Chondrocyte (in vitro differentiated cells): ENCODE measurements around the gene NFIX. TPM values are rescaled to one million over a fixed set of nuclear protein-coding genes. Genes with fewer than 3 reads are reported as not detected.

Source experiments
- DNase-seq: peaks from one replicate; pipeline ENCODE4 v3.0.0; 2021; ENCODE audit warnings: mixed read lengths, low spot score
- H3K27ac Mint-ChIP-seq: one replicate; pipeline ENCODE4 v1.8.0; 2021; ENCODE audit warnings: mild to moderate bottlenecking, moderate library complexity, mixed read lengths; ENCODE audit not compliant: unreplicated experiment
- H3K27me3 Mint-ChIP-seq: 2 replicates; pipeline ENCODE4 v1.8.0; 2021; ENCODE audit warnings: low read depth, mixed read lengths
- H3K36me3 Mint-ChIP-seq: 2 replicates; pipeline ENCODE4 v1.8.0; 2021; ENCODE audit warnings: low read depth, mixed read lengths
- H3K4me1 Mint-ChIP-seq: 2 replicates; pipeline ENCODE4 v1.8.0; 2021; ENCODE audit warnings: low read depth, mild to moderate bottlenecking, mixed read lengths
- H3K4me3 Mint-ChIP-seq: one replicate; pipeline ENCODE4 v1.8.0; 2021; ENCODE audit warnings: mild to moderate bottlenecking, moderate library complexity, mixed read lengths; ENCODE audit not compliant: unreplicated experiment
- H3K9me3 Mint-ChIP-seq: 2 replicates; pipeline ENCODE4 v1.8.0; 2021; ENCODE audit warnings: low read depth, mixed read lengths
- CTCF ChIP-seq: fragments of 200-600 bp; sonication (generic); IDR thresholded peaks from 2 replicates; pipeline ENCODE4 v1.5.0; 2021; ENCODE audit warnings: antibody characterized with exemption, mild to moderate bottlenecking, moderate library complexity
- total RNA-seq: library from RNA; stranded (reverse); gene quantifications from 3 replicates; pipeline ENCODE4 v1.2.1, GENCODE V29; 2021

The NFIX gene
- total RNA-seq, 1 donor from 2014 or later = 98.9 TPM

DNA sequence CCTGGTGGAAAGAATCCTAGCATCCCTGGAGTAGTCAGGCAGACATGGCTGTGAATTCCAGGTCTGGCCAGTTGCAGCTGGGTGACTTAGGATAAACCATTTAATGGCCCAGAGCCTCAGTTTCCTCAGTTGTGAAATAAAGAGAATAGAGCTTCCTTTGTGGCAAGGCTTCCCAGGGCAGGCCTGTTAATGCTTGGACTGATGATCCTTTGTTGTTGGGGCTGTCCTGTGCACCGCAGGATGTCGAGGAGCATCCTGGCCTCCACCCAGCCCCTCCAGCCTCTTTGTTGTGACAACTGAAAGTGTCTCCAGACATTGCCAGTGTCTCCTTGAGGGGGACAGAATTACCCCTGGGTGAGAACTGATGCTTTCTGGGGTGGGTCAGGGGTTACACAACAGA is 91.1 kb downstream of the NFIX start:
- TF ChIP-seq CTCF = no peak
- Mint-ChIP-seq H3K27ac (no peak overlapping the region), H3K4me1 (peaks cover 47% of the 10 kb centered on the region), H3K9me3 (no peaks in the 10 kb centered on the region), H3K27me3 (peaks cover 2% of the 10 kb centered on the region), H3K36me3 (peaks cover 30% of the 10 kb centered on the region), H3K4me3 (no peak overlapping the region)
- no peak for DNase-seq

DNA sequence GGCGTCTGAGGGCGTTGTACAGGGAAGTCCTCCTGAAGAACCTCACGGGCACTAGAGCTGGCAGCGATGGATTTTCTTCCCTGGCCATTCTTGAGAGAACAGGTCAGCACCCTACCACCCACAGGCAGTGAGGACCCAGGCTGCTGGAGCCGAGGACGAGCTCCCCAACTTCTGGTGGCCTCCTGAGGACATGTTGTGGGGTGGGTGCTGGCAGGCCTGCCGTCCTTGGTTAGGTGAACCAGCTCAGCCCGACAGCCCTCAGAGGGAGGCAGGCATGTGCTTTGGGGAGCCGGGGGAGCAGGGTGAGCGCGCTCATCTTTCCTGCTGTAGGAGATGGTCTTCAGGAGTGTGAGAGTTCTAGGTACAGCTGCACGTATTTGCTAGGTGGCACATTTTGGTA is 92.0 kb downstream of the NFIX start:
- Mint-ChIP-seq H3K27ac (no peak overlapping the region), H3K36me3 (peaks cover 23% of the 10 kb centered on the region), H3K27me3 (peaks cover 2% of the 10 kb centered on the region), H3K4me1 (peaks cover 49% of the 10 kb centered on the region), H3K4me3 (no peak overlapping the region), H3K9me3 (no peaks in the 10 kb centered on the region)
- no peak for TF ChIP-seq CTCF
- DNase-seq = peak; percentile 82

- DNase-seq = no peak
- peaks cover 2% of the 10 kb centered on the region for H3K27me3 Mint-ChIP-seq
- H3K4me1 Mint-ChIP-seq = peaks cover 47% of the 10 kb centered on the region
- no peak for TF ChIP-seq CTCF
- no peak overlapping the region for H3K27ac Mint-ChIP-seq
- H3K9me3 Mint-ChIP-seq = no peaks in the 10 kb centered on the region
- peaks cover 23% of the 10 kb centered on the region for H3K36me3 Mint-ChIP-seq
- H3K4me3 Mint-ChIP-seq = no peak overlapping the region
Observed at GRCh38 chr19:13087795-13088537, 92.7 kb downstream of the NFIX start.

DNA sequence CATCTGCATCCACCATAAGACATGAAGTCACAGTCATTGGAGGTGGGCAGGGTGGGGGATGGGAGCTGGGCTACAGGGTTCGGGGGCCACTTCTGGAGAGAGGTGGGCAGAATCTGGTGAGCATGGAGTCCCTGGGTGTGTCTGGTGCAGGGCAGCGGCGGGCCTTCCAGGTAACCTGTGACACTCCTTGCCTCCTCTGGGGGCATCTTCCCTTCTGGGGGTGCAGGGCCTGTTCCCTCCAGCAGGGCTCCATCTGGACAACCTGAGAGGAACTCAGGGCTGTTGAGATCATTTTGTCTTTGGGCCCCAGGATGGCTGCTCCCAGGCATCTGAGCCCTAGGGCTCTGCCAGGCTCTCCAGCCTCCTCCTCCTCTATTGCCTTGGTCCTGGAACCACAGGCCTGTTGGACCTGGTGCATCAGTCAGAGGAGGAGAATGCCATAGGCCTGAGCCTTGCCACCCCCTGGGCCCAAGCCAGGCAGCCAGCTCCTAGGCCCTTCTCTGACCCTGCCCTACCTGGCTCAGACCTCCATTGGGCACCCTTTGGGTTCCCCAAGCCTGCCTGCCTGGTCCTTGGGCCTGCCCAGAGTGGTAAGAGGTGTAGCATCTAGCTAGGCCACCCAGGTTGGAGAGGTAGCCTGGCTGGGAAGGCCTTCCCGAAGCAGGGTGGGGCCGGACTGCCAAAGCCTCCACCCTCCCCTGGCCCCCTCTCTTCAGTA is 94.0 kb downstream of the NFIX start:
- DNase-seq = peak; percentile 82
- TF ChIP-seq CTCF = peak; percentile 53
- Mint-ChIP-seq H3K36me3 (peaks cover 20% of the 10 kb centered on the region), H3K4me3 (no peak overlapping the region), H3K27me3 (peaks cover 2% of the 10 kb centered on the region), H3K9me3 (no peaks in the 10 kb centered on the region), H3K27ac (peak overlapping the region; percentile 1), H3K4me1 (peaks cover 51% of the 10 kb centered on the region)

- no peaks in the 10 kb centered on the region for H3K9me3 Mint-ChIP-seq
- DNase-seq = no peak
- no peak for TF ChIP-seq CTCF
- peak overlapping the region; percentile 85 for H3K27ac Mint-ChIP-seq
- H3K4me1 Mint-ChIP-seq = peaks cover 56% of the 10 kb centered on the region
- peaks cover 19% of the 10 kb centered on the region for H3K36me3 Mint-ChIP-seq
- peaks cover 2% of the 10 kb centered on the region for H3K27me3 Mint-ChIP-seq
- no peak overlapping the region for H3K4me3 Mint-ChIP-seq
Observed at GRCh38 chr19:13089857-13090507, 94.7 kb downstream of the NFIX start.
